Vagina (tissue), 2 donors: ENCODE measurements around the gene IRF8.

Experiments
- CTCF ChIP-seq, 3 experiments: fragments of 450-650 bp in 2 of 3; fragments of 200-600 bp in 1 of 3; sonication (generic) in 1 of 3; IDR thresholded peaks; one replicate each; pipeline ENCODE4 v1.5.1; 2017 to 2019; ENCODE audit warnings: antibody characterized with exemption in 3 of 3, mild to moderate bottlenecking in 2 of 3, moderate library complexity in 2 of 3
- POLR2AphosphoS5 ChIP-seq, 2 donors: sonication (generic); formaldehyde crosslinking; IDR thresholded peaks; one replicate each; pipeline ENCODE4 v1.9.0; 2017; ENCODE audit warnings: antibody characterized with exemption in 2 of 2, mild to moderate bottlenecking in 2 of 2, low read depth in 1 of 2; ENCODE audit not compliant: insufficient read depth in 1 of 2

GRCh38 chr16:85902366-85903155 lies 3.6 kb downstream of the IRF8 start:
- TF ChIP-seq CTCF (IDR thresholded peaks at IDR 0.05) (no peak), POLR2AphosphoS5 (IDR thresholded peaks at IDR 0.05; ENCODE audit: insufficient read depth in 1 of 2, low read depth in 1 of 2) (no peak)
